Astrocyte (in vitro differentiated cells and primary cell): ENCODE results near the gene MXD1. TPM values are rescaled to one million over a fixed set of nuclear protein-coding genes. Genes with fewer than 3 reads are reported as not detected.

Experiments used
- DNase-seq: peaks from one replicate; pipeline ENCODE4 v3.0.0-alpha.2; 2010; ENCODE audit warnings: low read depth
- FAIRE-seq: peaks from 2 replicates; lab custom pipeline; 2011; peaks lifted over from hg19 to GRCh38; lab: Jason Lieb, UNC
- H2AFZ ChIP-seq: 2 replicates; pipeline ENCODE4 v1.6.0; 2012; ENCODE audit warnings: low read depth, low read length, inconsistent platforms
- H3K27ac ChIP-seq: 2 replicates; pipeline ENCODE4 v1.5.1; 2011; ENCODE audit warnings: low read depth, low read length, inconsistent platforms
- H3K27me3 ChIP-seq: 2 replicates; pipeline ENCODE4 v1.6.0; 2011; ENCODE audit warnings: low read length, inconsistent platforms; ENCODE audit not compliant: insufficient read depth
- H3K36me3 ChIP-seq: 2 replicates; pipeline ENCODE4 v1.5.1; 2011; ENCODE audit warnings: low read length, inconsistent platforms; ENCODE audit not compliant: insufficient read depth
- H3K4me1 ChIP-seq: 2 replicates; pipeline ENCODE4 v1.5.1; 2011; ENCODE audit warnings: low read length, inconsistent platforms; ENCODE audit not compliant: insufficient read depth
- H3K4me2 ChIP-seq: 2 replicates; pipeline ENCODE4 v1.6.0; 2012; ENCODE audit warnings: low read length, inconsistent platforms
- H3K4me3 ChIP-seq: 2 replicates; pipeline ENCODE4 v1.5.1; 2011; ENCODE audit warnings: low read depth, mild to moderate bottlenecking, low read length, inconsistent platforms; ENCODE audit not compliant: insufficient read depth
- H3K79me2 ChIP-seq: 2 replicates; pipeline ENCODE4 v1.6.0; 2012; ENCODE audit warnings: mild to moderate bottlenecking, low read length, inconsistent platforms; ENCODE audit not compliant: insufficient read depth
- H3K9ac ChIP-seq: 2 replicates; pipeline ENCODE4 v1.6.0; 2012; ENCODE audit warnings: mild to moderate bottlenecking, low read length, inconsistent platforms
- H3K9me3 ChIP-seq: 2 replicates; pipeline ENCODE4 v1.5.1; 2012; ENCODE audit warnings: low read depth, mild to moderate bottlenecking, low read length, inconsistent platforms; ENCODE audit not compliant: insufficient read depth
- H4K20me1 ChIP-seq: 2 replicates; pipeline ENCODE4 v1.6.0; 2012; ENCODE audit warnings: low read length, inconsistent platforms; ENCODE audit not compliant: insufficient read depth
- H3K27ac Mint-ChIP-seq: one replicate; pipeline ENCODE4 v1.8.0; 2021; ENCODE audit warnings: mild to moderate bottlenecking, mixed read lengths; ENCODE audit not compliant: unreplicated experiment
- H3K27me3 Mint-ChIP-seq: one replicate; pipeline ENCODE4 v1.8.0; 2021; ENCODE audit warnings: low read depth, mixed read lengths; ENCODE audit not compliant: unreplicated experiment
- H3K36me3 Mint-ChIP-seq: one replicate; pipeline ENCODE4 v1.8.0; 2021; ENCODE audit warnings: low read depth, mixed read lengths; ENCODE audit not compliant: unreplicated experiment
- H3K4me1 Mint-ChIP-seq: one replicate; pipeline ENCODE4 v1.8.0; 2021; ENCODE audit warnings: low read depth, mixed read lengths; ENCODE audit not compliant: unreplicated experiment
- H3K4me3 Mint-ChIP-seq: one replicate; pipeline ENCODE4 v1.8.0; 2021; ENCODE audit warnings: mild to moderate bottlenecking, moderate library complexity, mixed read lengths; ENCODE audit not compliant: unreplicated experiment
- H3K9me3 Mint-ChIP-seq: one replicate; pipeline ENCODE4 v1.8.0; 2021; ENCODE audit warnings: mild to moderate bottlenecking, mixed read lengths; ENCODE audit not compliant: unreplicated experiment
- EZH2 ChIP-seq: IDR thresholded peaks from 2 replicates; pipeline ENCODE4 v1.6.1; 2012; ENCODE audit warnings: mild to moderate bottlenecking, low read length, inconsistent platforms; ENCODE audit not compliant: insufficient read depth
- total RNA-seq: library from RNA; stranded (reverse); gene quantifications from 2 replicates; pipeline ENCODE4 v1.2.1, GENCODE V29; 2021
- TF ChIP-seq, protein P1 (sequence below): IDR thresholded peaks from 2 replicates; pipeline ENCODE4 v1.5.1; 2011; ENCODE audit warnings: low read depth, mild to moderate bottlenecking, inconsistent platforms, low read length, moderate library complexity; ENCODE audit not compliant: insufficient read depth

The MXD1 gene
- total RNA-seq, 1 donor from 2014 or later = 29.2 TPM

DNA sequence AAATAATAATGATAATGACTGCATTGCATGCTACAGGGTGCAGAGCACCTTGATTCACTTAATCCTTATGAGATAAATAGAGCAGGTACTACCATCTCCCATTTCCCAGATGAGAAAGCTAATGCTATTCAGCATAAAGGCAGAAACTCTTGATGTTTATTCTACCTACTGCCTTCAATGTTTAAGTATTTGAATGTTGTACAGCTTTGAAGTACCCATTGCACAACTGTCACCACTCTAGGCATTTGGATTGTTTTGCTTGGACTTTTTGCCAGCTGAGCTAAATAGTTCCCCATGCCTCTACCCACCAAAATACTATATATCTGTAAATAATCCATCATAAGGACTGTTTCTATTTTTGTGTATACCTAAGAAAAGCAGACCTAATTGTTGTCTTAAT is 7.7 kb upstream of the MXD1 start:
- Mint-ChIP-seq H3K4me3 (no peak overlapping the region), H3K36me3 (peaks cover 4% of the 10 kb centered on the region), H3K27ac (no peak overlapping the region), H3K4me1 (peaks cover 1% of the 10 kb centered on the region), H3K27me3 (no peaks in the 10 kb centered on the region), H3K9me3 (no peaks in the 10 kb centered on the region)
- no peak for FAIRE-seq
- H3K79me2 ChIP-seq = peaks cover 3% of the 10 kb centered on the region
- no peak for TF ChIP-seq EZH2
- TF ChIP-seq, protein P1, sequence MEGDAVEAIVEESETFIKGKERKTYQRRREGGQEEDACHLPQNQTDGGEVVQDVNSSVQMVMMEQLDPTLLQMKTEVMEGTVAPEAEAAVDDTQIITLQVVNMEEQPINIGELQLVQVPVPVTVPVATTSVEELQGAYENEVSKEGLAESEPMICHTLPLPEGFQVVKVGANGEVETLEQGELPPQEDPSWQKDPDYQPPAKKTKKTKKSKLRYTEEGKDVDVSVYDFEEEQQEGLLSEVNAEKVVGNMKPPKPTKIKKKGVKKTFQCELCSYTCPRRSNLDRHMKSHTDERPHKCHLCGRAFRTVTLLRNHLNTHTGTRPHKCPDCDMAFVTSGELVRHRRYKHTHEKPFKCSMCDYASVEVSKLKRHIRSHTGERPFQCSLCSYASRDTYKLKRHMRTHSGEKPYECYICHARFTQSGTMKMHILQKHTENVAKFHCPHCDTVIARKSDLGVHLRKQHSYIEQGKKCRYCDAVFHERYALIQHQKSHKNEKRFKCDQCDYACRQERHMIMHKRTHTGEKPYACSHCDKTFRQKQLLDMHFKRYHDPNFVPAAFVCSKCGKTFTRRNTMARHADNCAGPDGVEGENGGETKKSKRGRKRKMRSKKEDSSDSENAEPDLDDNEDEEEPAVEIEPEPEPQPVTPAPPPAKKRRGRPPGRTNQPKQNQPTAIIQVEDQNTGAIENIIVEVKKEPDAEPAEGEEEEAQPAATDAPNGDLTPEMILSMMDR = no peak
- DNase-seq = no peak
- H3K27me3 ChIP-seq = no peaks in the 10 kb centered on the region
- H3K4me3 ChIP-seq = no peak overlapping the region
- no peak overlapping the region for H3K9ac ChIP-seq
- peaks cover 23% of the 10 kb centered on the region for H3K36me3 ChIP-seq
- H2AFZ ChIP-seq = no peak overlapping the region
- H3K27ac ChIP-seq = no peak overlapping the region
- H3K9me3 ChIP-seq = no peaks in the 10 kb centered on the region
- H3K4me2 ChIP-seq = no peak overlapping the region
- H3K4me1 ChIP-seq = no peaks in the 10 kb centered on the region
- peaks cover 8% of the 10 kb centered on the region for H4K20me1 ChIP-seq

DNA sequence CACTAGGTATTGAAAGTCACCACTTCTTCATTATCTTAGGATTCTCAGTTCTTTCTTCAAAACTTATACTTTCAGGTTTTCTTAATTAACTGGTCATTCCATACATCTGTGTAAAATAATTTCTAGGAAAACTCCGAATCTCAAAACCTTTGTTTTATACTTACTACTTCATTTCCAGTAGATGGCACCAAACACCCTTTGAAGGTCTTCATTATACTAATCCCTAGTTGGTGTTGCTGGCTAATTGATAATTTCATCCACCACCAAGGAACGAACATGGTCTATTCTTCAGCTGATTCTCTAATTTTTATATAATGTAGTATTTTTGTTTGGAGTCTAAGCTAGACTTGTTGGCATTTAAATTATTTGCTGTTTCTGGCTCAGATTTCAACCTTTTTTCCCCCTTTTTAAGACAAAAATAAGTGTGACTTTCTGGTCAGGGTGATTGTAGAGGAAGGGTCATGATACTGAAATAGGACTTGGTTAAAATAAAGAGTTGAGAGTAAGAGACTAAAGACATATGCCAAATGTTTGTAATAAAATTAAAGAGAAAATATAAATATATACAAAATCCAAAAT is 2.8 kb upstream of the MXD1 start:
- H3K9ac ChIP-seq = peak overlapping the region; percentile 7
- FAIRE-seq = peak; percentile 65
- H3K4me3 Mint-ChIP-seq = no peak overlapping the region
- H3K4me2 ChIP-seq = no peak overlapping the region
- peaks cover 9% of the 10 kb centered on the region for H3K4me1 Mint-ChIP-seq
- H3K79me2 ChIP-seq = peaks cover 21% of the 10 kb centered on the region
- H3K36me3 Mint-ChIP-seq = peaks cover under 1% of the 10 kb centered on the region
- peaks cover 13% of the 10 kb centered on the region for H3K36me3 ChIP-seq
- no peak overlapping the region for H3K27ac Mint-ChIP-seq
- H3K27me3 ChIP-seq = no peaks in the 10 kb centered on the region
- no peaks in the 10 kb centered on the region for H3K9me3 ChIP-seq
- H3K27ac ChIP-seq = no peak overlapping the region
- H3K4me3 ChIP-seq = no peak overlapping the region
- no peaks in the 10 kb centered on the region for H3K27me3 Mint-ChIP-seq
- H2AFZ ChIP-seq = no peak overlapping the region
- TF ChIP-seq, protein P1 = peak; percentile 37
- no peak for TF ChIP-seq EZH2
- no peaks in the 10 kb centered on the region for H3K9me3 Mint-ChIP-seq
- H3K4me1 ChIP-seq = peaks cover 5% of the 10 kb centered on the region
- peak; percentile 39 for DNase-seq
- no peaks in the 10 kb centered on the region for H4K20me1 ChIP-seq
